ENCODE measurements around the gene GOLGA6D. TPM values are rescaled to one million over a fixed set of nuclear protein-coding genes. Genes with fewer than 3 reads are reported as not detected.
"Not testable (repeated sequence)": the region's sequence is repeated elsewhere in the genome, so short reads cannot be mapped to it uniquely, and the experiment has no call there.

GOLGA6D gene
- total RNA-seq, 4 donors from 2014 or later: not detected

DNA sequence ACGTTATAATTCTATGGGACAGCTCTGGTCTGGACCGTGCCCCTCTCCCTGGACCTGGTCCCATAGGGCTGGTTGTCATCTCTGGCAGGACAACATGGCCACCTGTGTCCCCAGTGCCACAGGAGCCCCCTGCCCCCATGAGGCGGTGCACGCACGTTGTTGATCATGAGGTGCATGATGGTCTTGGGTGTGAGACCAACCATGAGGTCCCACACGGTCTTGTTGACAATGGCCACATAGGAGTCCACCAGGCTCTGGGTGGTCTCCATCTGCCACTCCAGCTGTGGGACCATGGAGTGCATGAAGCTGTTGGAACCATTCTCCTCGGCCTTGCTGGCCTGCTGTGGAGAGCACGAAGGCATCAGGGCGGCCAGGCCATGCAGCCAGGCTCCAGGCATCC is 19.7 kb downstream of the GOLGA6D start:
- TF ChIP-seq, protein P1, sequence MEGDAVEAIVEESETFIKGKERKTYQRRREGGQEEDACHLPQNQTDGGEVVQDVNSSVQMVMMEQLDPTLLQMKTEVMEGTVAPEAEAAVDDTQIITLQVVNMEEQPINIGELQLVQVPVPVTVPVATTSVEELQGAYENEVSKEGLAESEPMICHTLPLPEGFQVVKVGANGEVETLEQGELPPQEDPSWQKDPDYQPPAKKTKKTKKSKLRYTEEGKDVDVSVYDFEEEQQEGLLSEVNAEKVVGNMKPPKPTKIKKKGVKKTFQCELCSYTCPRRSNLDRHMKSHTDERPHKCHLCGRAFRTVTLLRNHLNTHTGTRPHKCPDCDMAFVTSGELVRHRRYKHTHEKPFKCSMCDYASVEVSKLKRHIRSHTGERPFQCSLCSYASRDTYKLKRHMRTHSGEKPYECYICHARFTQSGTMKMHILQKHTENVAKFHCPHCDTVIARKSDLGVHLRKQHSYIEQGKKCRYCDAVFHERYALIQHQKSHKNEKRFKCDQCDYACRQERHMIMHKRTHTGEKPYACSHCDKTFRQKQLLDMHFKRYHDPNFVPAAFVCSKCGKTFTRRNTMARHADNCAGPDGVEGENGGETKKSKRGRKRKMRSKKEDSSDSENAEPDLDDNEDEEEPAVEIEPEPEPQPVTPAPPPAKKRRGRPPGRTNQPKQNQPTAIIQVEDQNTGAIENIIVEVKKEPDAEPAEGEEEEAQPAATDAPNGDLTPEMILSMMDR (IDR thresholded peaks at IDR 0.05): no peak
- TF ChIP-seq POLR2A (IDR thresholded peaks at IDR 0.05): no peak
- intact Hi-C loops (cut with DNase I; ENCODE audit: low total_unique reads): no loop called here

DNA sequence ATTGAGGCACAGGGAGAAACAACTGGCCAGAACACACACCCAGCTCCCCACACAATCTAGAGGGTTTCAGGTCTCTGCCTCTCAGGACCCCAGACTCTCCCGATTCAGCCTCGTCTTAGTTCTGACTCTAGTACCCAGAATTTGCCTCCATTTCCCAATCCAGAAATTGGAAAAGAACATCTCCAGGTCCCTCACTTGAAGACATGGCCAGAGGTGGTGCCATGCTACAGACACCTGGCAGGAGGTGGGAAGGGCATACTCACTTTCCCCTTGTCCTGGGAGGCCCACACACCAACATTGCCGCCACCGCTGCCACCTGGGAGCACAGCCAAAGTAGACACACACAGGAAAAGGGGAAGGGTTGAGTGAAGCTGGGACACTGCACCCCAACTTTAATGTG is 20.1 kb downstream of the GOLGA6D start:
- H3K27me3 ChIP-seq; DNase-seq; intact Hi-C loops (cut with DNase I; ENCODE audit: low total_unique reads): not testable (repeated sequence)

More for the DNA sequence above, 19.7 kb downstream of the GOLGA6D start:
- no peaks in the 10 kb centered on the region for H3K4me1 ChIP-seq
- no peaks in the 10 kb centered on the region for H3K27me3 ChIP-seq
- DNase-seq: no peak
- no peak overlapping the region for H3K27ac ChIP-seq
- no peak overlapping the region for H3K4me3 ChIP-seq
- no peaks in the 10 kb centered on the region for H3K9me3 ChIP-seq
- H3K36me3 ChIP-seq: no peaks in the 10 kb centered on the region

DNA sequence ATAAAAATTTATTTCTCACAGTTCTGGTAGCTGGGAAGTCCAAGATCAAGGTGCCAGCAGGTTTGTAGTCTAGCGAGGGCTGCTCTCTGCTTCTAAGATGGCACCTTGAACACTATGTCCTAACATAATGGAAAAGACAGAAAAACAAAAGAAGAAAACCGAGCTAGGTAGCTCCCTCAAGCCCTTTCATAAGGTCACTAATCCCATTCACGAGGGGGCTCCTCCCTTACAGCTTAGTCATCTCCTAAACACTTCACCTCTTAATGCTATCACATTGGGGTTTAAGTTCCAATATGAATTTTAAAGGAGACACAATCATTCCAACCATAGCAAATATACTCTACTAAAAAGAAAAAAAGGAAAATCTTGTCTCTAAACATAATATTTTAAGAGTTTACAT is 23.6 kb downstream of the GOLGA6D start:
- no peak overlapping the region for H3K4me3 ChIP-seq
- H3K36me3 ChIP-seq: no peaks in the 10 kb centered on the region
- intact Hi-C loops (cut with DNase I; ENCODE audit: low total_unique reads): no loop called here
- H3K4me1 ChIP-seq: no peaks in the 10 kb centered on the region
- no peak for TF ChIP-seq POLR2A (IDR thresholded peaks at IDR 0.05)
- TF ChIP-seq, protein P1 (IDR thresholded peaks at IDR 0.05): no peak
- DNase-seq: no peak
- no peaks in the 10 kb centered on the region for H3K9me3 ChIP-seq
- H3K27me3 ChIP-seq: no peaks in the 10 kb centered on the region
- H3K27ac ChIP-seq: no peak overlapping the region

More for the DNA sequence above, 20.1 kb downstream of the GOLGA6D start:
- H3K36me3 ChIP-seq, H3K27ac ChIP-seq, H3K4me3 ChIP-seq, H3K4me1 ChIP-seq, H3K9me3 ChIP-seq: not testable (repeated sequence)

DNA sequence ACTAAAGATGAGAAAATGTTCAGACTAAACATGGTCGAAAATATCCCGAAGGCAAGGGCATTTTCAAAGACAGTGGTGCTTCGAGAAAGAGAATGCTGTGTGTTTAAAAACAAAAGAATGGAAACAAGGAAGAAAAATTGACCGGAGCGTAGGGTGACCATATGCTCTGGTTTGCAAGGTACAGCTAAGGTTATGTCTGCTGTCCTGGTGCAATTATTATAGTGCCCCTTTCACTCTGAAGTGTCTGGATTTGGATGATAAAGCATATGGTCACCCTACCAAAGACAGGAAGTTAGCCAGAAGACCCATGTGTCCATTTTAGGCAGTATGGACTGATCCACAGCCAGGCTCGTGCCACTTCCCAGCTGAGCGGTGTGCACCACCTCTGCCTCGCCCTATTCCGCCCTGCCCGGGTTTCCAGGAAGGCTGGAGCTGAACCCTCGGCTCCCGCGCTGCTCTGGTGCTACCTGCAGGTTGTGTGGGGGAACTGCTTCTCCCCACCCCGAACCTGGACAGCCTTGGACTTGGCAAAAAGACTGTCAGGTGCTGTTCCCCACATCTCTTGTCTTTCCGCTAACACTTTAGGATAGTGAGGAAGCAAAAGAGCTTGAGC is 25.2 kb downstream of the GOLGA6D start:
- Histone ChIP-seq H3K36me3 (no peaks in the 10 kb centered on the region), H3K9me3 (no peaks in the 10 kb centered on the region), H3K4me3 (no peak overlapping the region), H3K4me1 (no peaks in the 10 kb centered on the region), H3K27me3 (no peaks in the 10 kb centered on the region), H3K27ac (no peak overlapping the region)
- TF ChIP-seq, protein P1 (IDR thresholded peaks at IDR 0.05): no peak
- TF ChIP-seq POLR2A (IDR thresholded peaks at IDR 0.05): no peak
- intact Hi-C loops (cut with DNase I; ENCODE audit: low total_unique reads): no loop called here
- no peak for DNase-seq

DNA sequence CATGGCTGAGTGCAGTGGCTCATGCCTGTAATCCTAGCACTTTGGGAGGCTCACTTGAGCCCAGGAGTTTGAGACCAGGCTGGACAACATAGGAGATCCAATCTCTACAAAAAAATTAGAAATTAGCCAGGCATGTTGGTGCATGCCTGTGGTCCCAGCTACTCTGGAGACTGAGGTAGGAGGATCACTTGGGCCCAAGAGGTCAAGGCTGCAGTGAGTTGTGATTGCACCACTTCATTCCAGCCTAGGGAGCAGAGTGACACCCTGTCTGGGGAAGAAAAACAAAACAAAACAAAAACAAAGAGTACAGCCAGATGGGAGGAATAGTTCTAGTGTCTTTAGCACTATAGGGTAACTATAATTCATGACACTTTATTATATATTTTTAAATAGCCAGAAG is 27.1 kb downstream of the GOLGA6D start:
- intact Hi-C loops (cut with DNase I; ENCODE audit: low total_unique reads): no loop called here
- Histone ChIP-seq H3K4me3 (no peak overlapping the region), H3K27me3 (no peaks in the 10 kb centered on the region), H3K4me1 (no peaks in the 10 kb centered on the region), H3K36me3 (no peaks in the 10 kb centered on the region), H3K9me3 (no peaks in the 10 kb centered on the region), H3K27ac (no peak overlapping the region)
- DNase-seq: no peak
- TF ChIP-seq, protein P1 (IDR thresholded peaks at IDR 0.05): no peak
- no peak for TF ChIP-seq POLR2A (IDR thresholded peaks at IDR 0.05)

DNA sequence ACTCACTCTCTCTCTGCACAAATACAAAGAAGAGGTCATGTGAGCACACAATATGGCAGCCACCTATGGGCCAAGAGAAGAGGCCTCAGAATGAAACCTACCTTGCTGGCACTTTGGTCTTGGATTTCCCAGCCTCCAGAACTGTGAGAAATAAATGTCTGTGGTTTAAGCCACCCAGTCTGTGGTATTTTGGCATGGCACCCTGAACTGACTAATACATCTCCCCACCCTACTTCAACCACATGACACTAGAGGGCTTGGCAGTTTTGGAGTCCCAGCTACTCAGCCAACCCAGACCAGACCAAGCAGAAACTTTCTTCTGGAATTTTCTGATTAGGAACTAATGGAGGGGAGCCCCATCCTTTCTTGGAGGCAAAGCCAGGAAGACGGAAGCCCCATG is 29.9 kb downstream of the GOLGA6D start:
- intact Hi-C loops (cut with DNase I; ENCODE audit: low total_unique reads); H3K27ac ChIP-seq; H3K4me1 ChIP-seq; DNase-seq; H3K27me3 ChIP-seq; H3K4me3 ChIP-seq; H3K36me3 ChIP-seq; H3K9me3 ChIP-seq: not testable (repeated sequence)

Data from uterus (tissue), 4 donors.